Measurements from ENCODE around the gene ASPN. TPM values are rescaled to one million over a fixed set of nuclear protein-coding genes. Genes with fewer than 3 reads are reported as not detected.

Gene ASPN
- total and polyA plus RNA-seq, 10 of the 15 experiments (the other 5 are each of a cell fraction or from before 2014, with no cell fraction given), result 0.03 to 0.47 (median 0.42) TPM; not detected in 7

DNA sequence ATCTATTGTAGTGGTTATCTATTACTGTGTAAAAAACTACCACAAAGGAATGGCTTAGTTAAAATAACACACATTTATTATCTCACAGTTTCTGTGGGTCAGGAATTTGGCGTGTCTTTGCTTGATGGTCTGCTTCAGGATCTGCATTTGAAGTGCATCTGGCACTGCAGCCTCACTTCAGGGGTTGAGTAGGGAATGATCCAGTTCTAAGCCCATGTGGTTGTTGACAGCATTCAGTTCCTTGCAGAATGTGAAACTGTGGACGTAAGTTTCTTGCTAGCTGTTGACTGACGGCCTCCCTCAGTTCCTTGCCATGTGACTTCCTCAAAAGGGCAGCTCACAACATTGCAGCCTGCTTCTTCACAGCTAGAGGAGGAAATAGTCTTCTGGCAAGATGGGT, 75.8 kb downstream of the ASPN start:
- ATAC-seq (peak; percentile 93), DNase-seq (ENCODE audit: low read depth, low spot score) (peak; percentile 21), FAIRE-seq (peak; percentile 78)
- ChIA-PET SMC1A (ENCODE audit: uncharacterized antibody, unreplicated experiment) (interaction anchor here (1.5 kb wide), 1 partner anchor 78 kb away, joined by 3 read pairs; no protein-coding TSS in a partner anchor), CTCF (interaction anchor here (0.6 to 0.9 kb wide), 2 partner anchors 15 to 31 kb away, joined by 3 read pairs; no protein-coding TSS in a partner anchor), POLR2A (no interaction called here), RAD21 (ENCODE audit: unreplicated experiment) (no interaction called here)
- intact Hi-C loops (cut with micrococcal nuclease; ENCODE audit: unreplicated experiment), result no loop called here
- TF ChIP-seq SMC3 (IDR thresholded peaks at IDR 0.05; ENCODE audit: borderline replicate concordance, low read length), result no peak
- TF ChIP-seq, protein P1, sequence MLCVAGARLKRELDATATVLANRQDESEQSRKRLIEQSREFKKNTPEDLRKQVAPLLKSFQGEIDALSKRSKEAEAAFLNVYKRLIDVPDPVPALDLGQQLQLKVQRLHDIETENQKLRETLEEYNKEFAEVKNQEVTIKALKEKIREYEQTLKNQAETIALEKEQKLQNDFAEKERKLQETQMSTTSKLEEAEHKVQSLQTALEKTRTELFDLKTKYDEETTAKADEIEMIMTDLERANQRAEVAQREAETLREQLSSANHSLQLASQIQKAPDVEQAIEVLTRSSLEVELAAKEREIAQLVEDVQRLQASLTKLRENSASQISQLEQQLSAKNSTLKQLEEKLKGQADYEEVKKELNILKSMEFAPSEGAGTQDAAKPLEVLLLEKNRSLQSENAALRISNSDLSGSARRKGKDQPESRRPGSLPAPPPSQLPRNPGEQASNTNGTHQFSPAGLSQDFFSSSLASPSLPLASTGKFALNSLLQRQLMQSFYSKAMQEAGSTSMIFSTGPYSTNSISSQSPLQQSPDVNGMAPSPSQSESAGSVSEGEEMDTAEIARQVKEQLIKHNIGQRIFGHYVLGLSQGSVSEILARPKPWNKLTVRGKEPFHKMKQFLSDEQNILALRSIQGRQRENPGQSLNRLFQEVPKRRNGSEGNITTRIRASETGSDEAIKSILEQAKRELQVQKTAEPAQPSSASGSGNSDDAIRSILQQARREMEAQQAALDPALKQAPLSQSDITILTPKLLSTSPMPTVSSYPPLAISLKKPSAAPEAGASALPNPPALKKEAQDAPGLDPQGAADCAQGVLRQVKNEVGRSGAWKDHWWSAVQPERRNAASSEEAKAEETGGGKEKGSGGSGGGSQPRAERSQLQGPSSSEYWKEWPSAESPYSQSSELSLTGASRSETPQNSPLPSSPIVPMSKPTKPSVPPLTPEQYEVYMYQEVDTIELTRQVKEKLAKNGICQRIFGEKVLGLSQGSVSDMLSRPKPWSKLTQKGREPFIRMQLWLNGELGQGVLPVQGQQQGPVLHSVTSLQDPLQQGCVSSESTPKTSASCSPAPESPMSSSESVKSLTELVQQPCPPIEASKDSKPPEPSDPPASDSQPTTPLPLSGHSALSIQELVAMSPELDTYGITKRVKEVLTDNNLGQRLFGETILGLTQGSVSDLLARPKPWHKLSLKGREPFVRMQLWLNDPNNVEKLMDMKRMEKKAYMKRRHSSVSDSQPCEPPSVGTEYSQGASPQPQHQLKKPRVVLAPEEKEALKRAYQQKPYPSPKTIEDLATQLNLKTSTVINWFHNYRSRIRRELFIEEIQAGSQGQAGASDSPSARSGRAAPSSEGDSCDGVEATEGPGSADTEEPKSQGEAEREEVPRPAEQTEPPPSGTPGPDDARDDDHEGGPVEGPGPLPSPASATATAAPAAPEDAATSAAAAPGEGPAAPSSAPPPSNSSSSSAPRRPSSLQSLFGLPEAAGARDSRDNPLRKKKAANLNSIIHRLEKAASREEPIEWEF (IDR thresholded peaks at IDR 0.05; ENCODE audit: insufficient replicate concordance, low read depth, low read length), result no peak
- no peak; the same call in 1 of the 2 replicates for TF ChIP-seq ATF7 (IDR thresholded peaks at IDR 0.05; ENCODE audit: low read depth)
- TF ChIP-seq, protein P2, sequence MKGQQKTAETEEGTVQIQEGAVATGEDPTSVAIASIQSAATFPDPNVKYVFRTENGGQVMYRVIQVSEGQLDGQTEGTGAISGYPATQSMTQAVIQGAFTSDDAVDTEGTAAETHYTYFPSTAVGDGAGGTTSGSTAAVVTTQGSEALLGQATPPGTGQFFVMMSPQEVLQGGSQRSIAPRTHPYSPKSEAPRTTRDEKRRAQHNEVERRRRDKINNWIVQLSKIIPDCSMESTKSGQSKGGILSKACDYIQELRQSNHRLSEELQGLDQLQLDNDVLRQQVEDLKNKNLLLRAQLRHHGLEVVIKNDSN (IDR thresholded peaks at IDR 0.05; ENCODE audit: borderline replicate concordance, extremely low read length, insufficient read depth, low read depth, low read length), result peak; percentile 44
- TF ChIP-seq HDGF (IDR thresholded peaks at IDR 0.05), result no peak
- TF ChIP-seq TCF7 (IDR thresholded peaks at IDR 0.05; ENCODE audit: borderline replicate concordance), result no peak
- TF ChIP-seq, protein P3, sequence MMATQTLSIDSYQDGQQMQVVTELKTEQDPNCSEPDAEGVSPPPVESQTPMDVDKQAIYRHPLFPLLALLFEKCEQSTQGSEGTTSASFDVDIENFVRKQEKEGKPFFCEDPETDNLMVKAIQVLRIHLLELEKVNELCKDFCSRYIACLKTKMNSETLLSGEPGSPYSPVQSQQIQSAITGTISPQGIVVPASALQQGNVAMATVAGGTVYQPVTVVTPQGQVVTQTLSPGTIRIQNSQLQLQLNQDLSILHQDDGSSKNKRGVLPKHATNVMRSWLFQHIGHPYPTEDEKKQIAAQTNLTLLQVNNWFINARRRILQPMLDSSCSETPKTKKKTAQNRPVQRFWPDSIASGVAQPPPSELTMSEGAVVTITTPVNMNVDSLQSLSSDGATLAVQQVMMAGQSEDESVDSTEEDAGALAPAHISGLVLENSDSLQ (IDR thresholded peaks at IDR 0.05), result peak; percentile 94
- TF ChIP-seq NR2C1 (IDR thresholded peaks at IDR 0.05), result no peak
- TF ChIP-seq POLR2A (IDR thresholded peaks at IDR 0.05; ENCODE audit: low read depth, low read length), result peak; percentile 34; the same call in 1 of the 2 replicates
- TF ChIP-seq RAD51 (IDR thresholded peaks at IDR 0.05), result peak; percentile 70; the same call in 1 of the 2 replicates
- TF ChIP-seq, protein P4, sequence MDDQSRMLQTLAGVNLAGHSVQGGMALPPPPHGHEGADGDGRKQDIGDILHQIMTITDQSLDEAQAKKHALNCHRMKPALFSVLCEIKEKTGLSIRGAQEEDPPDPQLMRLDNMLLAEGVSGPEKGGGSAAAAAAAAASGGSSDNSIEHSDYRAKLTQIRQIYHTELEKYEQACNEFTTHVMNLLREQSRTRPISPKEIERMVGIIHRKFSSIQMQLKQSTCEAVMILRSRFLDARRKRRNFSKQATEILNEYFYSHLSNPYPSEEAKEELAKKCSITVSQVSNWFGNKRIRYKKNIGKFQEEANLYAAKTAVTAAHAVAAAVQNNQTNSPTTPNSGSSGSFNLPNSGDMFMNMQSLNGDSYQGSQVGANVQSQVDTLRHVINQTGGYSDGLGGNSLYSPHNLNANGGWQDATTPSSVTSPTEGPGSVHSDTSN (IDR thresholded peaks at IDR 0.05; ENCODE audit: insufficient replicate concordance, low read depth, low read length), result peak; percentile 81
- peak; percentile 74; the same call in 1 of the 2 replicates for TF ChIP-seq SPI1 (IDR thresholded peaks at IDR 0.05; ENCODE audit: borderline replicate concordance, insufficient read depth, low read depth, low read length)
- TF ChIP-seq, protein P5, sequence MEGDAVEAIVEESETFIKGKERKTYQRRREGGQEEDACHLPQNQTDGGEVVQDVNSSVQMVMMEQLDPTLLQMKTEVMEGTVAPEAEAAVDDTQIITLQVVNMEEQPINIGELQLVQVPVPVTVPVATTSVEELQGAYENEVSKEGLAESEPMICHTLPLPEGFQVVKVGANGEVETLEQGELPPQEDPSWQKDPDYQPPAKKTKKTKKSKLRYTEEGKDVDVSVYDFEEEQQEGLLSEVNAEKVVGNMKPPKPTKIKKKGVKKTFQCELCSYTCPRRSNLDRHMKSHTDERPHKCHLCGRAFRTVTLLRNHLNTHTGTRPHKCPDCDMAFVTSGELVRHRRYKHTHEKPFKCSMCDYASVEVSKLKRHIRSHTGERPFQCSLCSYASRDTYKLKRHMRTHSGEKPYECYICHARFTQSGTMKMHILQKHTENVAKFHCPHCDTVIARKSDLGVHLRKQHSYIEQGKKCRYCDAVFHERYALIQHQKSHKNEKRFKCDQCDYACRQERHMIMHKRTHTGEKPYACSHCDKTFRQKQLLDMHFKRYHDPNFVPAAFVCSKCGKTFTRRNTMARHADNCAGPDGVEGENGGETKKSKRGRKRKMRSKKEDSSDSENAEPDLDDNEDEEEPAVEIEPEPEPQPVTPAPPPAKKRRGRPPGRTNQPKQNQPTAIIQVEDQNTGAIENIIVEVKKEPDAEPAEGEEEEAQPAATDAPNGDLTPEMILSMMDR (IDR thresholded peaks at IDR 0.05 in 2 of 3, conservative IDR thresholded peaks at IDR 0.05 in 1 of 3; ENCODE audit: control insufficient read depth in 2 of 3, extremely low read depth in 1 of 3, insufficient read depth in 1 of 3, low read depth in 3 of 3, low read length in 3 of 3), result no peak
- Histone ChIP-seq H3K4me1 (ENCODE audit: control insufficient read depth, insufficient read depth, low read length) (no peaks in the 10 kb centered on the region), H3K36me3 (ENCODE audit: control insufficient read depth in 2 of 2, insufficient read depth in 2 of 2, low read length in 1 of 2) (no peaks in the 10 kb centered on the region), H3K27ac (ENCODE audit: control insufficient read depth, insufficient read depth) (no peak overlapping the region), H2AFZ (ENCODE audit: control insufficient read depth, low read depth, low read length) (peak overlapping the region; percentile 67), H3K9me3 (replicated peaks; ENCODE audit: control insufficient read depth, insufficient read depth, low read length) (no peaks in the 10 kb centered on the region), H3K79me2 (ENCODE audit: control insufficient read depth, insufficient read depth, low read length) (no peaks in the 10 kb centered on the region), H3K9ac (ENCODE audit: control insufficient read depth, insufficient read depth, low read length) (no peak overlapping the region), H3K27me3 (replicated peaks in 1 of 2; ENCODE audit: control insufficient read depth in 2 of 2, insufficient read depth in 2 of 2, low read length in 1 of 2) (no peaks in the 10 kb centered on the region), H3K4me2 (ENCODE audit: control insufficient read depth, insufficient read depth) (peak overlapping the region; percentile 55; the same call in 1 of the 2 replicates), H3K4me3 (peak overlapping the region; percentile 6; the same call in 1 of the 2 replicates), H4K20me1 (ENCODE audit: control insufficient read depth, insufficient read depth) (no peaks in the 10 kb centered on the region)
- in situ Hi-C loops (cut with MboI), result no loop called here
- no TSS peak for BruUV-seq (replicated peaks)
- WGBS (ENCODE audit: insufficient coverage, insufficient replicate concordance, low lambda C conversion rate, missing lambda C conversion rate), result 17% methylated on average over 3 of the region's 3 CpGs

Measured in GM12878 (cell line).